Measurements from ENCODE around the gene THAP9.

The THAP9 gene

DNA sequence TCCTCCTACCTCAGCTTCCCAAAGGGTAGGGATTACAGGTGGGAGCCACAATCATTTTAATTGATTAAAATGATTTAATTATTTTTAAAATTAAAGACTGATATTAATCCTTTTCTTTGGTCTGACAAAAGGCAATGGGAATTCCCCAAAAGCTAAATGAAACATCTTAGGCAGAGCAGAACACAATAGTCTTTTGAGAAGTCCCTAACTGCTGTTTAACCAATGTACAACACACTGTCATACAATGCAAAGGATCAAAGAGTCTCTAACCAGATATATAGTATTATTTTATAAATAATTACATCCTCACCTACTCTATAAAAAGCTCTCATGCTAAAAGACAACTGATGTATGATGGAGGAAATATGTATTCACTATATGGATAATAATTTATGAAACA lies 47.0 kb downstream of the THAP9 start:
- Histone ChIP-seq H3K27ac (ENCODE audit: low read depth, low read length) (no peak overlapping the region), H3K9ac (ENCODE audit: low read length in 5 of 5) (no peak overlapping the region), H3K4me3 (ENCODE audit: low read depth in 1 of 5, low read length in 5 of 5) (no peak overlapping the region), H3K36me3 (ENCODE audit: control insufficient read depth in 5 of 5, insufficient read depth in 5 of 5, low read length in 5 of 5) (peaks cover under 1 to 10% (median 6%) of the 10 kb centered on the region in 5 donors), H3K27me3 (ENCODE audit: control insufficient read depth in 5 of 5, insufficient read depth in 4 of 5, low read length in 5 of 5) (no peaks in the 10 kb centered on the region), H3K4me1 (ENCODE audit: control insufficient read depth in 5 of 5, insufficient read depth in 5 of 5, low read length in 5 of 5) (no peaks in the 10 kb centered on the region), H3K9me3 (ENCODE audit: control insufficient read depth in 5 of 5, low read length in 5 of 5) (no peaks in the 10 kb centered on the region)

- H3K4me1 ChIP-seq (ENCODE audit: control insufficient read depth in 5 of 5, insufficient read depth in 5 of 5, low read length in 5 of 5): no peaks in the 10 kb centered on the region
- no peak overlapping the region for H3K9ac ChIP-seq (ENCODE audit: low read length in 5 of 5)
- no peak overlapping the region for H3K4me3 ChIP-seq (ENCODE audit: low read depth in 1 of 5, low read length in 5 of 5)
- peaks cover 0 to 10% (median 4%) of the 10 kb centered on the region in 5 donors for H3K36me3 ChIP-seq (ENCODE audit: control insufficient read depth in 5 of 5, insufficient read depth in 5 of 5, low read length in 5 of 5)
- no peaks in the 10 kb centered on the region for H3K9me3 ChIP-seq (ENCODE audit: control insufficient read depth in 5 of 5, low read length in 5 of 5)
- H3K27ac ChIP-seq (ENCODE audit: low read depth, low read length): no peak overlapping the region
- H3K27me3 ChIP-seq (ENCODE audit: control insufficient read depth in 5 of 5, insufficient read depth in 4 of 5, low read length in 5 of 5): no peaks in the 10 kb centered on the region
Measured at GRCh38 chr4:82948647-82949204, 48.2 kb downstream of the THAP9 start.

- H3K4me1 ChIP-seq (ENCODE audit: control insufficient read depth in 5 of 5, insufficient read depth in 5 of 5, low read length in 5 of 5): no peaks in the 10 kb centered on the region
- H3K36me3 ChIP-seq (ENCODE audit: control insufficient read depth in 5 of 5, insufficient read depth in 5 of 5, low read length in 5 of 5): peaks cover 0 to 7% (median under 1%) of the 10 kb centered on the region in 5 donors
- H3K27me3 ChIP-seq (ENCODE audit: control insufficient read depth in 5 of 5, insufficient read depth in 4 of 5, low read length in 5 of 5): no peaks in the 10 kb centered on the region
- H3K9me3 ChIP-seq (ENCODE audit: control insufficient read depth in 5 of 5, low read length in 5 of 5): no peaks in the 10 kb centered on the region
- no peak overlapping the region for H3K27ac ChIP-seq (ENCODE audit: low read depth, low read length)
- H3K4me3 ChIP-seq (ENCODE audit: low read depth in 1 of 5, low read length in 5 of 5): no peak overlapping the region
- no peak overlapping the region for H3K9ac ChIP-seq (ENCODE audit: low read length in 5 of 5)
Measured at GRCh38 chr4:82951196-82951595, 50.7 kb downstream of the THAP9 start.

DNA sequence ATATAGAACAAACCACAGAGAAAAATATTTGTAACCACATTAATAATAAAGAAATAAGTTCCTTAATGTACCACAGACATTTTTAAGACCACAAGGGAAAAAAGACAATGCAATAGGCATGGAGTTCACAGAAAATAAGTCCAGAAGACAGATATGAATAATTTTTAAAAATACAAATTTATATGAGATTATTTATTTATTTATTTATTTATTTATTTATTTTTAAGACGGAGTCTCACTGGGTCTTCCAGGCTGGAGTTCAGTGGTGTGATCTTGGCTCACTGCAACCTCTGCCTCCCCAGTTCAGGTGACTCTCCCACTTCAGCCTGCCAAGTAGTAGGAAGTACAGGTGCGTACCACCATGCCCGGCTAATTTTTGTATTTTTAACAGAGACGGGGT lies 53.7 kb downstream of the THAP9 start:
- no peak overlapping the region for H3K27ac ChIP-seq (ENCODE audit: low read depth, low read length)
- no peak overlapping the region for H3K4me3 ChIP-seq (ENCODE audit: low read depth in 1 of 5, low read length in 5 of 5)
- H3K4me1 ChIP-seq (ENCODE audit: control insufficient read depth in 5 of 5, insufficient read depth in 5 of 5, low read length in 5 of 5): no peaks in the 10 kb centered on the region
- H3K36me3 ChIP-seq (ENCODE audit: control insufficient read depth in 5 of 5, insufficient read depth in 5 of 5, low read length in 5 of 5): peaks cover 0 to 6% (median 0%) of the 10 kb centered on the region in 5 donors
- H3K27me3 ChIP-seq (ENCODE audit: control insufficient read depth in 5 of 5, insufficient read depth in 4 of 5, low read length in 5 of 5): no peaks in the 10 kb centered on the region
- no peaks in the 10 kb centered on the region for H3K9me3 ChIP-seq (ENCODE audit: control insufficient read depth in 5 of 5, low read length in 5 of 5)
- H3K9ac ChIP-seq (ENCODE audit: low read length in 5 of 5): no peak overlapping the region

GRCh38 chr4:82957045-82957444 lies 56.5 kb downstream of the THAP9 start:
- no peaks in the 10 kb centered on the region for H3K9me3 ChIP-seq (ENCODE audit: control insufficient read depth in 5 of 5, low read length in 5 of 5)
- no peaks in the 10 kb centered on the region for H3K4me1 ChIP-seq (ENCODE audit: control insufficient read depth in 5 of 5, insufficient read depth in 5 of 5, low read length in 5 of 5)
- H3K9ac ChIP-seq (ENCODE audit: low read length in 5 of 5): no peak overlapping the region
- no peak overlapping the region for H3K27ac ChIP-seq (ENCODE audit: low read depth, low read length)
- H3K36me3 ChIP-seq (ENCODE audit: control insufficient read depth in 5 of 5, insufficient read depth in 5 of 5, low read length in 5 of 5): peaks cover 0 to 10% (median 8%) of the 10 kb centered on the region in 5 donors
- no peaks in the 10 kb centered on the region for H3K27me3 ChIP-seq (ENCODE audit: control insufficient read depth in 5 of 5, insufficient read depth in 4 of 5, low read length in 5 of 5)
- H3K4me3 ChIP-seq (ENCODE audit: low read depth in 1 of 5, low read length in 5 of 5): no peak overlapping the region

DNA sequence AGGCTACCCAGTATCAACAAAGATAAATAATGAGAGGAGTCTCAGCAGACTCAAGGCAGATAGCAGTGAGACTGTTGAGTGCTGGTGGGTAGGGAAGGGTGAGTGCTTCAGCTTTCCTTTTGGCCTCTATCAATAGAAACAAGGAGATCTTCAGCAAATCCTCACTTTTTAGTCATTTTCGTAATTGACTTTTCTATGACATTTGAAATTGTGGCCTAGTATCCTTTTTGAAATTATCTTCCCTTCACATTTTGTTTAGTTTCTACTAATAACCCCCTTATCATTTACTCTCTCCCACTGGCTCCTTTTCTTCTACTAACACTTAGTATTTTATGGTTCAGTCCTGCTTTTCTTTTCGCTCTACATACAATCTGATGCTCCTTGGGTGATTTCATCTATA lies 65.2 kb downstream of the THAP9 start:
- H3K36me3 ChIP-seq (ENCODE audit: control insufficient read depth in 5 of 5, insufficient read depth in 5 of 5, low read length in 5 of 5): peaks cover 7 to 34% (median 18%) of the 10 kb centered on the region in 5 donors
- H3K9ac ChIP-seq (ENCODE audit: low read length in 5 of 5): no peak overlapping the region
- H3K27ac ChIP-seq (ENCODE audit: low read depth, low read length): no peak overlapping the region
- H3K4me3 ChIP-seq (ENCODE audit: low read depth in 1 of 5, low read length in 5 of 5): no peak overlapping the region
- H3K9me3 ChIP-seq (ENCODE audit: control insufficient read depth in 5 of 5, low read length in 5 of 5): no peaks in the 10 kb centered on the region
- no peaks in the 10 kb centered on the region for H3K4me1 ChIP-seq (ENCODE audit: control insufficient read depth in 5 of 5, insufficient read depth in 5 of 5, low read length in 5 of 5)
- H3K27me3 ChIP-seq (ENCODE audit: control insufficient read depth in 5 of 5, insufficient read depth in 4 of 5, low read length in 5 of 5): no peaks in the 10 kb centered on the region

- Histone ChIP-seq H3K9me3 (ENCODE audit: control insufficient read depth in 5 of 5, low read length in 5 of 5) (no peaks in the 10 kb centered on the region), H3K27me3 (ENCODE audit: control insufficient read depth in 5 of 5, insufficient read depth in 4 of 5, low read length in 5 of 5) (no peaks in the 10 kb centered on the region), H3K27ac (ENCODE audit: low read depth, low read length) (no peak overlapping the region), H3K36me3 (ENCODE audit: control insufficient read depth in 5 of 5, insufficient read depth in 5 of 5, low read length in 5 of 5) (peaks cover 9 to 33% (median 18%) of the 10 kb centered on the region in 5 donors), H3K4me3 (ENCODE audit: low read depth in 1 of 5, low read length in 5 of 5) (no peak overlapping the region), H3K9ac (ENCODE audit: low read length in 5 of 5) (no peak overlapping the region), H3K4me1 (ENCODE audit: control insufficient read depth in 5 of 5, insufficient read depth in 5 of 5, low read length in 5 of 5) (no peaks in the 10 kb centered on the region)
Measured at GRCh38 chr4:82968972-82969371, 68.4 kb downstream of the THAP9 start.

GRCh38 chr4:82969414-82969813 lies 68.9 kb downstream of the THAP9 start:
- H3K27me3 ChIP-seq (ENCODE audit: control insufficient read depth in 5 of 5, insufficient read depth in 4 of 5, low read length in 5 of 5): no peaks in the 10 kb centered on the region
- no peak overlapping the region for H3K9ac ChIP-seq (ENCODE audit: low read length in 5 of 5)
- no peaks in the 10 kb centered on the region for H3K4me1 ChIP-seq (ENCODE audit: control insufficient read depth in 5 of 5, insufficient read depth in 5 of 5, low read length in 5 of 5)
- H3K27ac ChIP-seq (ENCODE audit: low read depth, low read length): no peak overlapping the region
- peaks cover 9 to 33% (median 18%) of the 10 kb centered on the region in 5 donors for H3K36me3 ChIP-seq (ENCODE audit: control insufficient read depth in 5 of 5, insufficient read depth in 5 of 5, low read length in 5 of 5)
- no peak overlapping the region for H3K4me3 ChIP-seq (ENCODE audit: low read depth in 1 of 5, low read length in 5 of 5)
- H3K9me3 ChIP-seq (ENCODE audit: control insufficient read depth in 5 of 5, low read length in 5 of 5): no peaks in the 10 kb centered on the region

All from subcutaneous abdominal adipose tissue (tissue), 5 donors.